ENCODE measurements around the gene CACNG4.

CACNG4 gene

GRCh38 chr17:67055811-67056745 is 91.6 kb downstream of the CACNG4 start:
- no peak for DNase-seq (ENCODE audit: low spot score in 2 of 2)
- H3K27me3 ChIP-seq (ENCODE audit: low read depth) = no peaks in the 10 kb centered on the region
- no peak overlapping the region for H3K4me3 ChIP-seq
- in situ Hi-C loops (cut with MboI; ENCODE audit: low sequenced_read_pairs) = no loop called here
- no peaks in the 10 kb centered on the region for H3K9me3 ChIP-seq
- no peaks in the 10 kb centered on the region for H3K4me1 ChIP-seq
- no peaks in the 10 kb centered on the region for H3K36me3 ChIP-seq (replicated peaks)

DNA sequence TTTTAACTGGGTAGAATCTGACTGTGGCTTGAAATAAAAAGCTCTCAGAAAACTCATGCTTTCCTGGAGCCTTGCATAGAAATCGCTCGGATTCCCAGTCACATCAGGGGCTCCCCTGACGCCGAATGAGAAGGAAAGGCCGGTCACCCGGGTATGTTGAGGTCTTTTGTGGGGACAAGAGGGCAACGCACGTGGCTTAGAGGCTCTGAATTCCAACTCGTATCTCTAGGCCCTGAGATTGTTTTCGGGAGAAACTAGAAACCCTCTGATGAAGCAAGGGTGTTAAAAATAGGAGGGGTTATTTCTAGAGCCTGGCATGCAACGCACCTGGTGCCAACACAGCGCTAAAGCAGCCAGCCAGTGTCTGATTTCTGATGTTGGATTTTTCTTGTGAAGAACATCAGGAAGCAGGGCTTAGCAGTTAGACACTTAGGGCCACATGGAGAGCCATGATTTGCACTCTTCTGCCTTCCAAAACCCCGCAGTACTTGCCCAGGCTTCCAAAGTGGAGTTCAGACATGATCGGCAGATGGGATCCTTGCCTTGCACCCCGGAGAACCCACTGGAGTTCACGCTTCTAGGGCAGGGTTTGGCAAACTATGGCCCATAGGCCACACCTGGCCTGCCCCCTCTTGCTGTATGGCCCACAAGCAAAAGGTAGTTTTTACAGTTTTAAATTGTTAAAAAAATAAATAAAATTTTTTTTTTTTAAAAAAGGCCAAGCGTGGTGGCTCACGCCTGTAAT is 92.4 kb downstream of the CACNG4 start:
- Histone ChIP-seq H3K27me3 (ENCODE audit: low read depth) (no peaks in the 10 kb centered on the region), H3K4me3 (no peak overlapping the region), H3K9me3 (no peaks in the 10 kb centered on the region), H3K36me3 (replicated peaks) (no peaks in the 10 kb centered on the region), H3K4me1 (no peaks in the 10 kb centered on the region)
- no peak for DNase-seq (ENCODE audit: low spot score in 2 of 2)
- in situ Hi-C loops (cut with MboI; ENCODE audit: low sequenced_read_pairs) = no loop called here

- in situ Hi-C loops (cut with MboI; ENCODE audit: low sequenced_read_pairs) = no loop called here
- H3K36me3 ChIP-seq (replicated peaks) = no peaks in the 10 kb centered on the region
Measured at GRCh38 chr17:67058036-67058435, 93.5 kb downstream of the CACNG4 start.

GRCh38 chr17:67059372-67059771 is 94.9 kb downstream of the CACNG4 start:
- in situ Hi-C loops (cut with MboI; ENCODE audit: low sequenced_read_pairs) = no loop called here
- H3K27me3 ChIP-seq (ENCODE audit: low read depth) = no peaks in the 10 kb centered on the region
- no peak for DNase-seq (ENCODE audit: low spot score in 2 of 2)
- H3K9me3 ChIP-seq = no peaks in the 10 kb centered on the region
- H3K36me3 ChIP-seq (replicated peaks) = no peaks in the 10 kb centered on the region
- no peak overlapping the region for H3K4me3 ChIP-seq
- H3K4me1 ChIP-seq = no peaks in the 10 kb centered on the region

More at GRCh38 chr17:67058036-67058435, 93.5 kb downstream of the CACNG4 start:
- no peaks in the 10 kb centered on the region for H3K9me3 ChIP-seq
- no peaks in the 10 kb centered on the region for H3K27me3 ChIP-seq (ENCODE audit: low read depth)
- H3K4me3 ChIP-seq = no peak overlapping the region
- no peak for DNase-seq (ENCODE audit: low spot score in 2 of 2)
- no peaks in the 10 kb centered on the region for H3K4me1 ChIP-seq

DNA sequence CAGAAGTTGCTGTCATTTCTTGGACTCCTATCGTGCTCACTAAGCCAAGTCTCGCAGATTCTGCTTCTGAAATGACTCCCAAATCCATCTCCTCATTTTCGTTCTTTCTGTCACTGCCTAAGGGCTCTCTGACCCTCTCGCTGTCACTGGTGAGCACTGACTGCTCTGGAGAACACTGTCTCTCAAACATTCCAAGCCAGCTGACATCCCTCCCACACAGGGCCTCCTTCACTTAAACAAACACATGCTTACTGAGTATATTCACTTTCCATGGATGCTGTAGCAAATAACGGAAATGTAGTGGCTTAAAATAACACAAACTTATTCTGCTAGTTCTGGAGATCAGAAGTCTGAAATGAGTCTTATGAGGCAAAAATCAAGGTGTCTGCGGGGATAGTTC is 98.6 kb downstream of the CACNG4 start:
- in situ Hi-C loops (cut with MboI; ENCODE audit: low sequenced_read_pairs) = no loop called here

DNA sequence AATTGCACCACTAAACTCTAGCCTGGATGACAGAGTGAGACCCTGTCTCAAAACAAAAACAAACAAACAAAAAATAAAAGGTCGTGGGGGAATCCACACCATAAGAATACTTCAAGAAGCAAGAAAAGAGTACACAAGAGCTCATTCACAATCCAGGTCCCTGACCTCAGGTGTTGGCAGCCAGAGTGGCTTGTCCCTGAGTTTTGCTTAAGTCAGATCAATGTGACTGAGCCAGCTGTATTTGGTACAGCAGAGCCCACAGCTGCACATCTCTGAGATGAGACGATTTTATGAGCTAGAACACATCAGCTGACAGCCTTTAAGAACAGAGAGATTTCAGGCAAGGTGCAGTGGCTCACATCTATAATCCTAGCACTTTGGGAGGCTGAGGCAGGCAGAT is 102.2 kb downstream of the CACNG4 start:
- in situ Hi-C loops (cut with MboI; ENCODE audit: low sequenced_read_pairs) = no loop called here
- Histone ChIP-seq H3K27me3 (ENCODE audit: low read depth) (no peaks in the 10 kb centered on the region), H3K4me3 (no peak overlapping the region), H3K36me3 (replicated peaks) (no peaks in the 10 kb centered on the region), H3K9me3 (no peaks in the 10 kb centered on the region), H3K4me1 (peaks cover 5% of the 10 kb centered on the region; the same call in 1 of the 2 replicates)
- no peak for DNase-seq (ENCODE audit: low spot score in 2 of 2)

More for the DNA sequence above, 98.6 kb downstream of the CACNG4 start:
- no peaks in the 10 kb centered on the region for H3K9me3 ChIP-seq
- H3K4me1 ChIP-seq = no peaks in the 10 kb centered on the region
- H3K4me3 ChIP-seq = no peak overlapping the region
- no peak for DNase-seq (ENCODE audit: low spot score in 2 of 2)
- H3K36me3 ChIP-seq (replicated peaks) = no peaks in the 10 kb centered on the region
- no peaks in the 10 kb centered on the region for H3K27me3 ChIP-seq (ENCODE audit: low read depth)

GRCh38 chr17:67067571-67068482 is 103.3 kb downstream of the CACNG4 start:
- Histone ChIP-seq H3K4me1 (peaks cover 5% of the 10 kb centered on the region; the same call in 1 of the 2 replicates), H3K36me3 (replicated peaks) (no peaks in the 10 kb centered on the region), H3K9me3 (no peaks in the 10 kb centered on the region), H3K4me3 (no peak overlapping the region), H3K27me3 (ENCODE audit: low read depth) (no peaks in the 10 kb centered on the region)
- DNase-seq (ENCODE audit: low spot score in 2 of 2) = no peak
- in situ Hi-C loops (cut with MboI; ENCODE audit: low sequenced_read_pairs) = no loop called here

- in situ Hi-C loops (cut with MboI; ENCODE audit: low sequenced_read_pairs) = no loop called here
- Histone ChIP-seq H3K27me3 (ENCODE audit: low read depth) (no peaks in the 10 kb centered on the region), H3K9me3 (no peaks in the 10 kb centered on the region), H3K4me3 (no peak overlapping the region), H3K36me3 (replicated peaks) (no peaks in the 10 kb centered on the region), H3K4me1 (peaks cover 5% of the 10 kb centered on the region; the same call in 1 of the 2 replicates)
- DNase-seq (ENCODE audit: low spot score in 2 of 2) = no peak
Measured at GRCh38 chr17:67068999-67069398, 104.5 kb downstream of the CACNG4 start.

- in situ Hi-C loops (cut with MboI; ENCODE audit: low sequenced_read_pairs) = no loop called here
- H3K36me3 ChIP-seq (replicated peaks) = no peaks in the 10 kb centered on the region
- H3K4me1 ChIP-seq = peaks cover 5% of the 10 kb centered on the region; the same call in 1 of the 2 replicates
- H3K27me3 ChIP-seq (ENCODE audit: low read depth) = no peaks in the 10 kb centered on the region
- H3K4me3 ChIP-seq = no peak overlapping the region
- DNase-seq (ENCODE audit: low spot score in 2 of 2) = no peak
- H3K9me3 ChIP-seq = no peaks in the 10 kb centered on the region
Measured at GRCh38 chr17:67069603-67070136, 105.2 kb downstream of the CACNG4 start.

GRCh38 chr17:67071595-67071994 is 107.1 kb downstream of the CACNG4 start:
- H3K27me3 ChIP-seq (ENCODE audit: low read depth) = no peaks in the 10 kb centered on the region
- in situ Hi-C loops (cut with MboI; ENCODE audit: low sequenced_read_pairs) = no loop called here

DNA sequence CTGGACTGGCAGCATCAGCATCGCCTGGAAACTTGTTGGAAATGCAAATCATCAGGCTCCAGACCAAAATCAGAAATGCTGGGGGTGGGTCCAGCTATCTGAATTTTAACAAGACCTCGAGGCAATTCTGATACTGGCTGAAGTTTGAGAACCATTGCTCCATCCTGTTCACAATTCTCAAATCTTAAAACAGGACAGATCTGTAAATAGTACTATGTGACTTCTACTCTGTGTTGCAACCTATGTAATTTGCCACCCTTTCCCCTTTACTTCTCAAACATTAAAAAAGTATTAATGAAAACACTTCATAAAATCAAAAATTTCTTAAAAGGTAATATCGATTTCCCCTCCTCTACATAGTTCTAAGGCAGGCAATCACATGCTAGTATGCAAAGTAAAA is 108.4 kb downstream of the CACNG4 start:
- DNase-seq (ENCODE audit: low spot score in 2 of 2) = no peak
- no peaks in the 10 kb centered on the region for H3K27me3 ChIP-seq (ENCODE audit: low read depth)
- no peaks in the 10 kb centered on the region for H3K9me3 ChIP-seq
- in situ Hi-C loops (cut with MboI; ENCODE audit: low sequenced_read_pairs) = no loop called here
- no peaks in the 10 kb centered on the region for H3K36me3 ChIP-seq (replicated peaks)
- peaks cover 5% of the 10 kb centered on the region; the same call in 1 of the 2 replicates for H3K4me1 ChIP-seq
- H3K4me3 ChIP-seq = no peak overlapping the region

More at GRCh38 chr17:67071595-67071994, 107.1 kb downstream of the CACNG4 start:
- peaks cover 5% of the 10 kb centered on the region; the same call in 1 of the 2 replicates for H3K4me1 ChIP-seq
- DNase-seq (ENCODE audit: low spot score in 2 of 2) = no peak
- no peak overlapping the region for H3K4me3 ChIP-seq
- H3K9me3 ChIP-seq = no peaks in the 10 kb centered on the region
- no peaks in the 10 kb centered on the region for H3K36me3 ChIP-seq (replicated peaks)

- in situ Hi-C loops (cut with MboI; ENCODE audit: low sequenced_read_pairs) = no loop called here
- no peaks in the 10 kb centered on the region for H3K9me3 ChIP-seq
Measured at GRCh38 chr17:67074781-67075180, 110.3 kb downstream of the CACNG4 start.

GRCh38 chr17:67076290-67076689 is 111.8 kb downstream of the CACNG4 start:
- peaks cover 3% of the 10 kb centered on the region; the same call in 1 of the 2 replicates for H3K36me3 ChIP-seq (replicated peaks)
- H3K9me3 ChIP-seq = no peaks in the 10 kb centered on the region
- no peak for DNase-seq (ENCODE audit: low spot score in 2 of 2)
- H3K4me3 ChIP-seq = no peak overlapping the region
- no peaks in the 10 kb centered on the region for H3K27me3 ChIP-seq (ENCODE audit: low read depth)
- in situ Hi-C loops (cut with MboI; ENCODE audit: low sequenced_read_pairs) = no loop called here
- peaks cover 4% of the 10 kb centered on the region; the same call in 1 of the 2 replicates for H3K4me1 ChIP-seq

More at GRCh38 chr17:67074781-67075180, 110.3 kb downstream of the CACNG4 start:
- no peak overlapping the region for H3K4me3 ChIP-seq
- peaks cover 3% of the 10 kb centered on the region; the same call in 1 of the 2 replicates for H3K36me3 ChIP-seq (replicated peaks)
- H3K27me3 ChIP-seq (ENCODE audit: low read depth) = no peaks in the 10 kb centered on the region
- DNase-seq (ENCODE audit: low spot score in 2 of 2) = no peak
- H3K4me1 ChIP-seq = peaks cover 5% of the 10 kb centered on the region; the same call in 1 of the 2 replicates

Measured in HAP-1 (cell line).